Activated naive CD4-positive, alpha-beta T cell treated with anti-CD3 and anti-CD28 coated beads, Interleukin-2, amount 50 U/mL, for 72 hours (primary cell): ENCODE measurements around the gene HDAC7. TPM values are rescaled to one million over a fixed set of nuclear protein-coding genes. Genes with fewer than 3 reads are reported as not detected.

Experiments
- ATAC-seq, 2 donors: fragments of 150-1000 bp; cut with Tn5 transposase; 2 replicates each; pipeline ENCODE4 v1.10.0; 2021; ENCODE audit warnings: mild to moderate bottlenecking in 2 of 2, moderate library complexity in 2 of 2
- DNase-seq, 2 donors: peaks; one replicate each; pipeline ENCODE4 v3.0.0; 2021 to 2022; ENCODE audit warnings: low spot score in 2 of 2
- H3K27ac Mint-ChIP-seq, 2 donors: one replicate each; pipeline ENCODE4 v1.8.0; 2022; ENCODE audit warnings: mild to moderate bottlenecking in 2 of 2, mixed read lengths in 2 of 2
- H3K36me3 Mint-ChIP-seq, 2 donors: one replicate each; pipeline ENCODE4 v1.8.0; 2022; ENCODE audit warnings: mixed read lengths in 2 of 2
- H3K9me3 Mint-ChIP-seq, 2 donors: one replicate each; pipeline ENCODE4 v1.8.0; 2022; ENCODE audit warnings: mixed read lengths in 2 of 2
- total RNA-seq, 2 donors: library from RNA; stranded (reverse); gene quantifications; one replicate each; pipeline ENCODE4 v1.2.3, GENCODE V29; 2022

HDAC7 gene
- total RNA-seq, 2 donors from 2014 or later = 285 to 334 TPM

DNA sequence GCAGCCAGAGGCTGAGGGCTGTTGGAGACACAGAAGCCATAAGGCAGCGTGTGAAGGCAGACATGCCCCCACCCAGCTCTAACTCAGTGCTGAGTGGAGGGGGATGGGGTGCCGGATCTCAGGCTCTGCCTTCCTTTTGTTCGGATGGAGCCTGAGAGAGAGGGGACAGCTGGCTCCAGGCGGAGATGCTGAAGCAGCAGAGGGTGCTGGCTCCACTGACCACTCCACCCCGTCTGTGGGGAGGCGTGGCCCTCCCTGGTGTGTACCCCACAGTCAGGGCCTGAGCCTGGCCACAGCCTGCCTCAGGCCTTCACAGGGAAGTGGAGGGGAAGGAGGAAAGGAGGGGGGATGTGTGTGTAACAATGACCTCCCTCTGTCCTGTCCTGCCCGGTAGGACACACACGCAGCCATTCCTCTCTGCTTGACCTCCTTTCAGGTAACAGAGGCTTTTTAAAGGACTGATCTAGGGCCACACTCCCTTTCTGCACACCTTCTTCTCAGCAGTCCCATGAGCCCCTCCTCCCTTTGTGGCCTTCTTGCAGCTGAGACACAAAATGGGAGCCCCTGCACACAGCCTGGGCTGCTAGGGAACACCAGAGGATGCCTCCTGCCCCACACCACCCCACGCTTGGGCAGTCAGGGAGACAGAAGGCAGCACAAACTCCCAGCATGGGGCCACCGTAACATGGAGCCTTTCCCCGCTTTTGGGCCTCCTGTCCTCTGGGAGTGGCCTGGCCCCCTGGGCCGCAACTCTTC lies 84.8 kb downstream of the HDAC7 start:
- no peaks in the 10 kb centered on the region for H3K9me3 Mint-ChIP-seq
- no peak overlapping the region for H3K27ac Mint-ChIP-seq
- DNase-seq = no peak
- ATAC-seq = no peak
- no peaks in the 10 kb centered on the region for H3K36me3 Mint-ChIP-seq

- H3K36me3 Mint-ChIP-seq = no peaks in the 10 kb centered on the region
- no peaks in the 10 kb centered on the region for H3K9me3 Mint-ChIP-seq
- H3K27ac Mint-ChIP-seq = no peak overlapping the region
- ATAC-seq (no peak), DNase-seq (no peak)
Observed at GRCh38 chr12:47733142-47733541, 86.6 kb downstream of the HDAC7 start.

Other genes with a start within 250 kb of the HDAC7 start
- gene RPAP3, start 113.9 kb downstream of the HDAC7 start, total RNA-seq = 10 to 100 TPM; 41.7 to 53.9 TPM
- not detected for gene ENDOU, start 94.4 kb downstream of the HDAC7 start, total RNA-seq
- 1 to 10 TPM; 1.1 to 2.7 TPM for gene RAPGEF3, start 61.0 kb downstream of the HDAC7 start, total RNA-seq
- 1 to 10 TPM; 5.2 to 7.4 TPM for gene SLC48A1, start 46.7 kb downstream of the HDAC7 start, total RNA-seq
- 100 to 1,000 TPM in 1 of 2 donors, 10 to 100 TPM in 1; 92.4 to 133 TPM for gene VDR, start 85.1 kb upstream of the HDAC7 start, total RNA-seq
- gene TMEM106C, start 143.7 kb upstream of the HDAC7 start, total RNA-seq = 100 to 1,000 TPM; 134 to 305 TPM
- gene COL2A1, start 184.6 kb upstream of the HDAC7 start, total RNA-seq = not detected